SU-DHL-6 (cell line): ENCODE measurements around the gene ZP2.

Experiments
- CTCF ChIP-seq: fragments of 200-600 bp; sonication (generic); IDR thresholded peaks from one replicate; pipeline ENCODE4 v1.5.1; 2017; ENCODE audit warnings: antibody characterized with exemption, mild to moderate bottlenecking, low read length, moderate library complexity; ENCODE audit not compliant: insufficient read depth, poor library complexity, severe bottlenecking
- EZH2phosphoT487 ChIP-seq: fragments of 200-600 bp; sonication (generic), shearing (Covaris generic); conservative IDR thresholded peaks from 2 replicates; pipeline ENCODE4 v1.6.1; 2018; ENCODE audit warnings: mild to moderate bottlenecking, antibody characterized with exemption, low read length, moderate library complexity, mixed read lengths

GRCh38 chr16:21219551-21219950, 8.2 kb upstream of the ZP2 start:
- no peak for TF ChIP-seq CTCF
- no peak for TF ChIP-seq EZH2phosphoT487
